HL-60 (cell line): ENCODE results near the gene XYLT1.
"Not testable (repeated sequence)": the region's sequence is repeated elsewhere in the genome, so short reads cannot be mapped to it uniquely, and the experiment has no call there.

ENCODE experiments used
- DNase-seq, 2 experiments: peaks; one replicate each; pipeline ENCODE4 v3.0.0-alpha.2; 2010 to 2020; ENCODE audit warnings: low read depth in 1 of 2, low spot score in 1 of 2
- H3K27ac ChIP-seq: fragments of 250-450 bp; sonication (Bioruptor Pico); replicated peaks from 2 replicates; pipeline ENCODE4 v1.5.1; 2020; ENCODE audit warnings: mild to moderate bottlenecking, moderate library complexity
- H3K27me3 ChIP-seq: fragments of 250-450 bp; sonication (Bioruptor Pico); 2 replicates; pipeline ENCODE4 v1.5.1; 2021; ENCODE audit warnings: mild to moderate bottlenecking, moderate library complexity; ENCODE audit not compliant: insufficient read depth, poor library complexity, severe bottlenecking
- H3K4me3 ChIP-seq: replicated peaks from 2 replicates; pipeline ENCODE4 v1.5.1; 2011; ENCODE audit warnings: mild to moderate bottlenecking, control low read depth, low read length; ENCODE audit not compliant: insufficient read depth
- GABPA ChIP-seq: IDR thresholded peaks from 2 replicates; pipeline ENCODE4 v1.6.1; 2012; ENCODE audit warnings: low read depth
- POLR2AphosphoS5 ChIP-seq: IDR thresholded peaks from 2 replicates; pipeline ENCODE4 v1.6.1; 2012; ENCODE audit warnings: low read depth
- SPI1 ChIP-seq: IDR thresholded peaks from 2 replicates; pipeline ENCODE4 v1.6.1; 2012; ENCODE audit warnings: low read depth, mild to moderate bottlenecking, borderline replicate concordance
- TF ChIP-seq, protein P1 (sequence below): IDR thresholded peaks from one replicate; pipeline ENCODE4 v1.5.1; 2011; ENCODE audit warnings: low read length, control low read depth, inconsistent platforms; ENCODE audit not compliant: insufficient read depth
- TF ChIP-seq, protein P2 (sequence below): IDR thresholded peaks from 2 replicates; pipeline ENCODE4 v1.6.1; 2012; ENCODE audit warnings: low read depth; ENCODE audit not compliant: insufficient replicate concordance

The XYLT1 gene

GRCh38 chr16:17306745-17307144, 164.0 kb downstream of the XYLT1 start:
- Histone ChIP-seq H3K27me3 (no peaks in the 10 kb centered on the region), H3K27ac (no peak overlapping the region), H3K4me3 (no peak overlapping the region)
- no peak for DNase-seq
- TF ChIP-seq POLR2AphosphoS5 (no peak), SPI1 (no peak)
- TF ChIP-seq, protein P1, sequence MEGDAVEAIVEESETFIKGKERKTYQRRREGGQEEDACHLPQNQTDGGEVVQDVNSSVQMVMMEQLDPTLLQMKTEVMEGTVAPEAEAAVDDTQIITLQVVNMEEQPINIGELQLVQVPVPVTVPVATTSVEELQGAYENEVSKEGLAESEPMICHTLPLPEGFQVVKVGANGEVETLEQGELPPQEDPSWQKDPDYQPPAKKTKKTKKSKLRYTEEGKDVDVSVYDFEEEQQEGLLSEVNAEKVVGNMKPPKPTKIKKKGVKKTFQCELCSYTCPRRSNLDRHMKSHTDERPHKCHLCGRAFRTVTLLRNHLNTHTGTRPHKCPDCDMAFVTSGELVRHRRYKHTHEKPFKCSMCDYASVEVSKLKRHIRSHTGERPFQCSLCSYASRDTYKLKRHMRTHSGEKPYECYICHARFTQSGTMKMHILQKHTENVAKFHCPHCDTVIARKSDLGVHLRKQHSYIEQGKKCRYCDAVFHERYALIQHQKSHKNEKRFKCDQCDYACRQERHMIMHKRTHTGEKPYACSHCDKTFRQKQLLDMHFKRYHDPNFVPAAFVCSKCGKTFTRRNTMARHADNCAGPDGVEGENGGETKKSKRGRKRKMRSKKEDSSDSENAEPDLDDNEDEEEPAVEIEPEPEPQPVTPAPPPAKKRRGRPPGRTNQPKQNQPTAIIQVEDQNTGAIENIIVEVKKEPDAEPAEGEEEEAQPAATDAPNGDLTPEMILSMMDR = no peak
- TF ChIP-seq, protein P2, sequence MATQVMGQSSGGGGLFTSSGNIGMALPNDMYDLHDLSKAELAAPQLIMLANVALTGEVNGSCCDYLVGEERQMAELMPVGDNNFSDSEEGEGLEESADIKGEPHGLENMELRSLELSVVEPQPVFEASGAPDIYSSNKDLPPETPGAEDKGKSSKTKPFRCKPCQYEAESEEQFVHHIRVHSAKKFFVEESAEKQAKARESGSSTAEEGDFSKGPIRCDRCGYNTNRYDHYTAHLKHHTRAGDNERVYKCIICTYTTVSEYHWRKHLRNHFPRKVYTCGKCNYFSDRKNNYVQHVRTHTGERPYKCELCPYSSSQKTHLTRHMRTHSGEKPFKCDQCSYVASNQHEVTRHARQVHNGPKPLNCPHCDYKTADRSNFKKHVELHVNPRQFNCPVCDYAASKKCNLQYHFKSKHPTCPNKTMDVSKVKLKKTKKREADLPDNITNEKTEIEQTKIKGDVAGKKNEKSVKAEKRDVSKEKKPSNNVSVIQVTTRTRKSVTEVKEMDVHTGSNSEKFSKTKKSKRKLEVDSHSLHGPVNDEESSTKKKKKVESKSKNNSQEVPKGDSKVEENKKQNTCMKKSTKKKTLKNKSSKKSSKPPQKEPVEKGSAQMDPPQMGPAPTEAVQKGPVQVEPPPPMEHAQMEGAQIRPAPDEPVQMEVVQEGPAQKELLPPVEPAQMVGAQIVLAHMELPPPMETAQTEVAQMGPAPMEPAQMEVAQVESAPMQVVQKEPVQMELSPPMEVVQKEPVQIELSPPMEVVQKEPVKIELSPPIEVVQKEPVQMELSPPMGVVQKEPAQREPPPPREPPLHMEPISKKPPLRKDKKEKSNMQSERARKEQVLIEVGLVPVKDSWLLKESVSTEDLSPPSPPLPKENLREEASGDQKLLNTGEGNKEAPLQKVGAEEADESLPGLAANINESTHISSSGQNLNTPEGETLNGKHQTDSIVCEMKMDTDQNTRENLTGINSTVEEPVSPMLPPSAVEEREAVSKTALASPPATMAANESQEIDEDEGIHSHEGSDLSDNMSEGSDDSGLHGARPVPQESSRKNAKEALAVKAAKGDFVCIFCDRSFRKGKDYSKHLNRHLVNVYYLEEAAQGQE = no peak

- not testable (repeated sequence) for DNase-seq, H3K27ac ChIP-seq, H3K4me3 ChIP-seq, H3K27me3 ChIP-seq
These were observed 164.5 kb downstream of the XYLT1 start for GRCh38 chr16:17306211-17306610.

DNA sequence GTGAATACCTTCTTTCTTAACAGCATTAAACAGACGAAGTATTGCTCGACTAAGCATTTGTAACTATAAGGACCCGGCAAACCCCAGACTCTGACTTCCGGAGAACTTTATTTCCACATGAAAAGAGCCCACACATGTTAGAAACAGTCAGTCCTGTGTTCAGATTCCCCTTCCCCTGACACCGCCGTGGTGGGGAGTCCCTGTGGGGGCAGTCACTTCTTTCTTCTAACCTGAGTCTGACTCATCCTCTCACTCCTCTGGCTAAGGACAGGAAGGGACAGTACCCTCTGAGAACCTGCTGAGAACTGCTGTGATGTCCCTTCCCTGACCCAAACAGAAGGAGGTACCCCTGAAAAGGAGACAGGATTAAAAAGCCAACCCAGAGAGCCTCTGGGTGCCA, 165.1 kb downstream of the XYLT1 start:
- no peak for TF ChIP-seq POLR2AphosphoS5
- TF ChIP-seq, protein P1 = no peak
- TF ChIP-seq SPI1 = no peak
- TF ChIP-seq, protein P2 = no peak
- no peak for TF ChIP-seq GABPA
- Histone ChIP-seq H3K27ac (no peak overlapping the region), H3K4me3 (no peak overlapping the region), H3K27me3 (no peaks in the 10 kb centered on the region)
- DNase-seq = no peak

GRCh38 chr16:17304491-17305119, 166.2 kb downstream of the XYLT1 start:
- no peak for DNase-seq

More at GRCh38 chr16:17304491-17305119, 166.2 kb downstream of the XYLT1 start:
- TF ChIP-seq, protein P1 = no peak
- TF ChIP-seq, protein P2 = no peak
- TF ChIP-seq POLR2AphosphoS5 (no peak), SPI1 (no peak), GABPA (no peak)
- Histone ChIP-seq H3K27me3 (no peaks in the 10 kb centered on the region), H3K4me3 (no peak overlapping the region), H3K27ac (no peak overlapping the region)
